C4-2B (cell line): ENCODE measurements around the gene TMUB2.

Source experiments
- CTCF ChIP-seq: fragments of 450-650 bp; conservative IDR thresholded peaks from 2 replicates; pipeline ENCODE4 v1.5.1; 2017; ENCODE audit warnings: mild to moderate bottlenecking
- ZFX ChIP-seq: fragments of 450-650 bp; IDR thresholded peaks from 2 replicates; pipeline ENCODE4 v1.6.1; 2017

DNA sequence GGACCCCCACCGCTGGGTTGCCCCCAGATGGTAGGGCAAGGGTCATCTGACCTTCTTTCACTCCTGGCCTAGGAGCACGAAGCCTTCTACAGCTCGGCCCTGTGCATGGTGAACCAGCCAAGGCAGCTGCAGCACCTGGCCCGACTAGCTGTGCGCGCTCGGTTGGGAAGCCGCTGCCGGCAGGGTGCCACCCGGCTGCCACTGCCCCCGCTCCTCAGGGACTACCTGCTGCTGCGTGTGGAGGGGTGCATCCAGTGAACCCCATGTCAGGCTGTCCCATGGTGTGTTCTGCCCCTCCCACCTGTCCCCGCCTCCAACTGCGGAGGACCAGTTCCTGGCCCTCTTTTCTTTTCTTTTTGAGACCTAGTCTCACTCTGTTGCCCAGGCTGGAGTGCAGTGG, 8.6 kb upstream of the TMUB2 start:
- TF ChIP-seq CTCF, result no peak
- no peak for TF ChIP-seq ZFX
